H9 (cell line): ENCODE data around the gene UBXN10. TPM values are rescaled to one million over a fixed set of nuclear protein-coding genes. Genes with fewer than 3 reads are reported as not detected.

Experiments
- DNase-seq: peaks from one replicate; pipeline ENCODE4 v3.0.0-alpha.2; 2017
- H2AFZ ChIP-seq: one replicate; pipeline ENCODE4 v1.6.1; 2013; ENCODE audit warnings: mild to moderate bottlenecking, low read length, control low read depth, moderate library complexity
- H2AK5ac ChIP-seq: 2 replicates; pipeline ENCODE4 v1.6.1; 2013; ENCODE audit warnings: low read length, control low read depth, mixed read lengths; ENCODE audit not compliant: insufficient read length
- H2BK120ac ChIP-seq: one replicate; pipeline ENCODE4 v1.6.1; 2013; ENCODE audit warnings: low read depth, mild to moderate bottlenecking, low read length, control low read depth, inconsistent platforms; ENCODE audit not compliant: poor library complexity, severe bottlenecking
- H2BK12ac ChIP-seq: 2 replicates; pipeline ENCODE4 v1.6.1; 2013; ENCODE audit warnings: low read length, control low read depth, mixed read lengths, low read depth; ENCODE audit not compliant: insufficient read length
- H2BK15ac ChIP-seq: 2 replicates; pipeline ENCODE4 v1.6.1; 2013; ENCODE audit warnings: low read depth, low read length, control low read depth
- H2BK20ac ChIP-seq: one replicate; pipeline ENCODE4 v1.6.1; 2013; ENCODE audit warnings: low read depth, mild to moderate bottlenecking, low read length, control low read depth, inconsistent platforms; ENCODE audit not compliant: poor library complexity, severe bottlenecking
- H2BK5ac ChIP-seq: 2 replicates; pipeline ENCODE4 v1.6.1; 2013; ENCODE audit warnings: low read length, control low read depth, mixed read lengths; ENCODE audit not compliant: insufficient read length
- H3K14ac ChIP-seq: 2 replicates; pipeline ENCODE4 v1.6.1; 2013; ENCODE audit warnings: low read length, control low read depth; ENCODE audit not compliant: insufficient read depth
- H3K18ac ChIP-seq: 2 replicates; pipeline ENCODE4 v1.6.1; 2013; ENCODE audit warnings: low read depth, mild to moderate bottlenecking, mixed read lengths, low read length, control low read depth; ENCODE audit not compliant: insufficient read length
- H3K23ac ChIP-seq: 2 replicates; pipeline ENCODE4 v1.6.1; 2013; ENCODE audit warnings: low read length, control low read depth, mixed read lengths, low read depth; ENCODE audit not compliant: insufficient read length
- H3K23me2 ChIP-seq: 2 replicates; pipeline ENCODE4 v1.6.1; 2013; ENCODE audit warnings: low read depth, mild to moderate bottlenecking, mixed read lengths, low read length, control low read depth; ENCODE audit not compliant: insufficient read length, poor library complexity, severe bottlenecking
- H3K27ac ChIP-seq: 2 replicates; pipeline ENCODE4 v1.5.1; 2013; ENCODE audit warnings: low read length, control low read depth, mixed read lengths, low read depth; ENCODE audit not compliant: insufficient read length
- H3K27me3 ChIP-seq: 2 replicates; pipeline ENCODE4 v1.6.1; 2013; ENCODE audit warnings: low read length, control low read depth, inconsistent platforms; ENCODE audit not compliant: insufficient read depth
- H3K4ac ChIP-seq: 2 replicates; pipeline ENCODE4 v1.6.1; 2013; ENCODE audit warnings: low read depth, mild to moderate bottlenecking, control low read depth, inconsistent platforms, low read length, moderate library complexity
- H3K4me1 ChIP-seq: 2 replicates; pipeline ENCODE4 v1.6.1; 2013; ENCODE audit warnings: low read length, control low read depth, inconsistent platforms; ENCODE audit not compliant: insufficient read depth
- H3K4me2 ChIP-seq: 2 replicates; pipeline ENCODE4 v1.6.1; 2013; ENCODE audit warnings: low read length, control low read depth, mixed read lengths; ENCODE audit not compliant: insufficient read length, insufficient read depth
- H3K56ac ChIP-seq: 2 replicates; pipeline ENCODE4 v1.6.1; 2013; ENCODE audit warnings: low read depth, mild to moderate bottlenecking, mixed read lengths, low read length, control low read depth; ENCODE audit not compliant: insufficient read length
- H3K79me1 ChIP-seq: 2 replicates; pipeline ENCODE4 v1.6.1; 2013; ENCODE audit warnings: low read depth, mild to moderate bottlenecking, moderate library complexity, low read length, control low read depth, inconsistent platforms; ENCODE audit not compliant: insufficient read depth, poor library complexity, severe bottlenecking
- H3K79me2 ChIP-seq: 2 replicates; pipeline ENCODE4 v1.6.1; 2013; ENCODE audit warnings: low read length, control low read depth, inconsistent platforms; ENCODE audit not compliant: insufficient read depth
- H3K9ac ChIP-seq: 2 replicates; pipeline ENCODE4 v1.6.1; 2013; ENCODE audit warnings: low read length, control low read depth, mixed read lengths; ENCODE audit not compliant: insufficient read length; ENCODE audit errors: extremely low read depth
- H3K9me3 ChIP-seq: one replicate; pipeline ENCODE4 v1.6.1; 2013; ENCODE audit warnings: low read depth, low read length, inconsistent platforms; ENCODE audit not compliant: control insufficient read depth
- H3T11ph ChIP-seq: one replicate; pipeline ENCODE4 v1.6.1; 2013; ENCODE audit warnings: mild to moderate bottlenecking, low read length, control low read depth, inconsistent platforms
- H4K20me1 ChIP-seq: one replicate; pipeline ENCODE4 v1.6.1; 2013; ENCODE audit not compliant: control insufficient read depth, insufficient read length, insufficient read depth
- H4K5ac ChIP-seq: 2 replicates; pipeline ENCODE4 v1.6.1; 2013; ENCODE audit warnings: low read depth, mild to moderate bottlenecking, mixed read lengths, low read length, control low read depth; ENCODE audit not compliant: insufficient read length
- H4K8ac ChIP-seq: replicated peaks from 2 replicates; pipeline ENCODE4 v1.6.1; 2013; ENCODE audit warnings: low read length, control low read depth, mixed read lengths, low read depth; ENCODE audit not compliant: insufficient read length
- H4K91ac ChIP-seq: 2 replicates; pipeline ENCODE4 v1.6.1; 2013; ENCODE audit warnings: low read depth, mild to moderate bottlenecking, moderate library complexity, mixed read lengths, low read length, control low read depth; ENCODE audit not compliant: insufficient read length
- H3K27ac Mint-ChIP-seq, 3 experiments: 2 replicates in 2 of 3; 3 replicates in 1 of 3; pipeline ENCODE4 v1.8.0; 2020 to 2021; ENCODE audit warnings: mixed read lengths in 3 of 3, mild to moderate bottlenecking in 1 of 3, moderate library complexity in 1 of 3
- H3K27me3 Mint-ChIP-seq: 2 replicates; pipeline ENCODE4 v1.8.0; 2021; ENCODE audit warnings: low read depth, mild to moderate bottlenecking, moderate library complexity, mixed read lengths
- H3K36me3 Mint-ChIP-seq, 3 experiments: 2 replicates in 2 of 3; 3 replicates in 1 of 3; pipeline ENCODE4 v1.8.0; 2020 to 2021; ENCODE audit warnings: low read depth in 3 of 3, mixed read lengths in 3 of 3; ENCODE audit not compliant: insufficient read depth in 1 of 3
- H3K4me1 Mint-ChIP-seq, 2 experiments: 2 replicates each; pipeline ENCODE4 v1.8.0; 2020; ENCODE audit warnings: mixed read lengths in 2 of 2
- H3K4me3 Mint-ChIP-seq, 2 experiments: 2 replicates in 1 of 2; 3 replicates in 1 of 2; pipeline ENCODE4 v1.8.0; 2020 to 2021; ENCODE audit warnings: mild to moderate bottlenecking in 2 of 2, mixed read lengths in 2 of 2, moderate library complexity in 1 of 2
- H3K9me3 Mint-ChIP-seq, 2 experiments: 2 replicates in 1 of 2; 3 replicates in 1 of 2; pipeline ENCODE4 v1.8.0; 2020; ENCODE audit warnings: mild to moderate bottlenecking in 2 of 2, mixed read lengths in 2 of 2, moderate library complexity in 1 of 2
- WGBS: extraction: QIAGEN DNeasy Blood & Tissue Kit; methylation state at CpG from one replicate; pipeline ENCODE4 v1.1.7; 2013; ENCODE audit warnings: missing lambda C conversion rate, low lambda C conversion rate, mixed read lengths; ENCODE audit not compliant: insufficient read length; ENCODE audit errors: extremely low coverage; 5-methylcytosine and 5-hydroxymethylcytosine counted together
- total RNA-seq: library from RNA; stranded (reverse); gene quantifications from 2 replicates; pipeline ENCODE4 v1.2.1, GENCODE V29; 2021
- TF ChIP-seq, protein P1 (sequence below): fragments of 200-600 bp; sonication (generic); conservative IDR thresholded peaks from 3 replicates; pipeline ENCODE4 v1.8.0; 2021; ENCODE audit warnings: antibody characterized with exemption, mild to moderate bottlenecking

UBXN10 gene
- total RNA-seq, 1 experiment from 2014 or later = 0.59 TPM

- Histone ChIP-seq H2BK20ac (no peak overlapping the region), H2BK12ac (no peak overlapping the region), H3K4me1 (no peaks in the 10 kb centered on the region), H3K56ac (no peak overlapping the region), H3K18ac (no peak overlapping the region), H2BK5ac (no peak overlapping the region), H3K79me1 (no peaks in the 10 kb centered on the region), H3K27ac (no peak overlapping the region), H3K23ac (no peak overlapping the region), H4K8ac (no peak overlapping the region), H3K23me2 (no peaks in the 10 kb centered on the region), H4K20me1 (no peaks in the 10 kb centered on the region), H2BK15ac (no peak overlapping the region), H3K14ac (no peak overlapping the region), H2AFZ (no peak overlapping the region), H2AK5ac (no peak overlapping the region), H4K5ac (no peak overlapping the region), H3K9ac (no peak overlapping the region), H4K91ac (no peak overlapping the region), H3K9me3 (no peaks in the 10 kb centered on the region), H3T11ph (no peak overlapping the region), H3K4me2 (no peak overlapping the region), H3K4ac (no peak overlapping the region), H2BK120ac (no peak overlapping the region), H3K27me3 (no peaks in the 10 kb centered on the region; the same call in 1 of the 2 replicates), H3K79me2 (no peaks in the 10 kb centered on the region)
- DNase-seq = no peak
- Mint-ChIP-seq H3K27ac (no peak overlapping the region), H3K4me1 (peaks cover 9 to 18% of the 10 kb centered on the region in 2 experiments), H3K27me3 (peaks cover 51% of the 10 kb centered on the region), H3K4me3 (no peak overlapping the region), H3K9me3 (no peaks in the 10 kb centered on the region), H3K36me3 (no peaks in the 10 kb centered on the region)
- TF ChIP-seq, protein P1, sequence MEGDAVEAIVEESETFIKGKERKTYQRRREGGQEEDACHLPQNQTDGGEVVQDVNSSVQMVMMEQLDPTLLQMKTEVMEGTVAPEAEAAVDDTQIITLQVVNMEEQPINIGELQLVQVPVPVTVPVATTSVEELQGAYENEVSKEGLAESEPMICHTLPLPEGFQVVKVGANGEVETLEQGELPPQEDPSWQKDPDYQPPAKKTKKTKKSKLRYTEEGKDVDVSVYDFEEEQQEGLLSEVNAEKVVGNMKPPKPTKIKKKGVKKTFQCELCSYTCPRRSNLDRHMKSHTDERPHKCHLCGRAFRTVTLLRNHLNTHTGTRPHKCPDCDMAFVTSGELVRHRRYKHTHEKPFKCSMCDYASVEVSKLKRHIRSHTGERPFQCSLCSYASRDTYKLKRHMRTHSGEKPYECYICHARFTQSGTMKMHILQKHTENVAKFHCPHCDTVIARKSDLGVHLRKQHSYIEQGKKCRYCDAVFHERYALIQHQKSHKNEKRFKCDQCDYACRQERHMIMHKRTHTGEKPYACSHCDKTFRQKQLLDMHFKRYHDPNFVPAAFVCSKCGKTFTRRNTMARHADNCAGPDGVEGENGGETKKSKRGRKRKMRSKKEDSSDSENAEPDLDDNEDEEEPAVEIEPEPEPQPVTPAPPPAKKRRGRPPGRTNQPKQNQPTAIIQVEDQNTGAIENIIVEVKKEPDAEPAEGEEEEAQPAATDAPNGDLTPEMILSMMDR = no peak
- WGBS = no CpG with 5 or more reads among the region's 11 CpGs
Observed at GRCh38 chr1:20228314-20228825, 42.5 kb downstream of the UBXN10 start.
